DND-41 (cell line): Measurements from ENCODE around the gene FAM24A.

Experiments
- EZH2 ChIP-seq: IDR thresholded peaks from 3 replicates; pipeline ENCODE4 v1.6.1; 2012; ENCODE audit warnings: borderline replicate concordance, low read depth, mild to moderate bottlenecking, moderate library complexity, low read length, inconsistent platforms; ENCODE audit not compliant: severe bottlenecking
- TF ChIP-seq, protein P1 (sequence below): IDR thresholded peaks from 2 replicates; pipeline ENCODE4 v1.5.1; 2012; ENCODE audit warnings: borderline replicate concordance, low read length, moderate library complexity, mild to moderate bottlenecking; ENCODE audit not compliant: poor library complexity, severe bottlenecking; ENCODE audit errors: extremely low read depth

- TF ChIP-seq, protein P1, sequence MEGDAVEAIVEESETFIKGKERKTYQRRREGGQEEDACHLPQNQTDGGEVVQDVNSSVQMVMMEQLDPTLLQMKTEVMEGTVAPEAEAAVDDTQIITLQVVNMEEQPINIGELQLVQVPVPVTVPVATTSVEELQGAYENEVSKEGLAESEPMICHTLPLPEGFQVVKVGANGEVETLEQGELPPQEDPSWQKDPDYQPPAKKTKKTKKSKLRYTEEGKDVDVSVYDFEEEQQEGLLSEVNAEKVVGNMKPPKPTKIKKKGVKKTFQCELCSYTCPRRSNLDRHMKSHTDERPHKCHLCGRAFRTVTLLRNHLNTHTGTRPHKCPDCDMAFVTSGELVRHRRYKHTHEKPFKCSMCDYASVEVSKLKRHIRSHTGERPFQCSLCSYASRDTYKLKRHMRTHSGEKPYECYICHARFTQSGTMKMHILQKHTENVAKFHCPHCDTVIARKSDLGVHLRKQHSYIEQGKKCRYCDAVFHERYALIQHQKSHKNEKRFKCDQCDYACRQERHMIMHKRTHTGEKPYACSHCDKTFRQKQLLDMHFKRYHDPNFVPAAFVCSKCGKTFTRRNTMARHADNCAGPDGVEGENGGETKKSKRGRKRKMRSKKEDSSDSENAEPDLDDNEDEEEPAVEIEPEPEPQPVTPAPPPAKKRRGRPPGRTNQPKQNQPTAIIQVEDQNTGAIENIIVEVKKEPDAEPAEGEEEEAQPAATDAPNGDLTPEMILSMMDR, result no peak
- TF ChIP-seq EZH2, result no peak
Measured at GRCh38 chr10:122930140-122930539, 19.7 kb downstream of the FAM24A start.
